H7 (cell line): ENCODE results near the gene UTP11. TPM values are rescaled to one million over a fixed set of nuclear protein-coding genes. Genes with fewer than 3 reads are reported as not detected.
A peak's percentile ranks its signal among the peaks of the same experiment; 100 is the strongest.
"Not testable (repeated sequence)": the region's sequence is repeated elsewhere in the genome, so short reads cannot be mapped to it uniquely, and the experiment has no call there.

Experiments
- DNase-seq: peaks from one replicate; pipeline ENCODE4 v3.0.0; 2012
- H3K27me3 ChIP-seq: 2 replicates; pipeline ENCODE4 v1.6.0; 2011; ENCODE audit warnings: mild to moderate bottlenecking, low read length; ENCODE audit not compliant: control insufficient read depth, insufficient read depth
- H3K36me3 ChIP-seq: replicated peaks from 2 replicates; pipeline ENCODE4 v1.5.1; 2011; ENCODE audit warnings: low read length; ENCODE audit not compliant: control insufficient read depth, insufficient read depth
- H3K4me3 ChIP-seq: 2 replicates; pipeline ENCODE4 v1.5.1; 2011; ENCODE audit warnings: low read depth, mild to moderate bottlenecking, control low read depth, low read length, moderate library complexity; ENCODE audit not compliant: insufficient read depth
- total RNA-seq: library from RNA; depleted of rRNA; stranded (reverse); fragments of >200 nt; shearing (Covaris generic); gene quantifications from 2 replicates; pipeline ENCODE4 v1.2.3, GENCODE V29; 2014

Gene UTP11
- total RNA-seq, 1 experiment from 2014 or later: 70.5 TPM

GRCh38 chr1:38029081-38029681 is 16.6 kb downstream of the UTP11 start:
- Histone ChIP-seq H3K4me3 (no peak overlapping the region), H3K36me3 (peaks cover 14% of the 10 kb centered on the region), H3K27me3 (no peaks in the 10 kb centered on the region; the same call in 1 of the 2 replicates)
- peak; percentile 93 for DNase-seq

GRCh38 chr1:38029685-38030511 is 17.4 kb downstream of the UTP11 start:
- no peak overlapping the region for H3K4me3 ChIP-seq
- no peaks in the 10 kb centered on the region; the same call in 1 of the 2 replicates for H3K27me3 ChIP-seq
- H3K36me3 ChIP-seq: peaks cover 13% of the 10 kb centered on the region
- DNase-seq: peak; percentile 80

DNA sequence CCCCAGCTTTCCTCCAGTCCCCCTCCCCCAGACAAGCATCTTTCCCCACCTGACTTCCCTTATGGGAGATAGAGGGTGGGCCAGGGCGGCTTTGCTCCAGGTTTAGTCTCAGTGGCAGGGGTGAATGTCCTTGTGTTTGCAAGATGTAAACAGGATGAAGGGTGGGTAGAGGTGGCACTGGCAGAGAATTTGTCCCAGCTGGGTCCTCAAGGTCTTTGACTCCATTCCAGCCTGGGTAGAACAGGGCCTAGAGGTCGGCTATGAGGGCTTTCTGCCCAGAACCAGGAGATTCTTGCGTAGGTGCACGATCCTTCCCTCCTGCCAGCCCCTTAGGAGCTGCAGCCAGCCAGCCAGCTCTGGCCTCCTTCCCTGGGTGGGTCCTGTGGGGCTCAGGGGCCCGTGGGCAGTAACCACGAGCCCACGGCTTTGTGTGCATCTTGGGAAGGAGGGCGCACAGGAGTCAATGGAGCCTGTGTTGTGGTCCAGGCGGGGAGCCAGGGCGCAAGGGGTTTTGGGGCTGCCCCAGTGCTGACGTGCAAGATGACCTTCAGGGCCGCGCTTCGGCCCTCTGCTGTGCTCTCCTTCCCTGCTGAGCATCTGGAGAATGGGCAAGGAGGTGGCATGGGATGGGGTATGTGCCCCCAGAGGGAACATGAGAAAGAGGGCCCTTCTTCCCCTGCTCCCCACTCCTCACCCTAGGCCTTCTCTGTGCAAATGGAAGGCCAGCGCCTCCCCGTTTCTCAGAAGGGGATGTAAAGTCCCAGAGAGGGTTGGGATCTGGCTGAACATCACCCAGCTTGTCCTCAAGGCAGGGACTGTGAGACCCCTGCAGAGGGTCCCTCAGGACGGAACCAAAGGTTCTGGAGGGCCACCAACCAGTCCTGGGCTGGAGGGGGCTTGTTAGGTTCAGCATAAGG is 18.3 kb downstream of the UTP11 start:
- Histone ChIP-seq H3K27me3 (no peaks in the 10 kb centered on the region; the same call in 1 of the 2 replicates), H3K4me3 (no peak overlapping the region), H3K36me3 (peaks cover 5% of the 10 kb centered on the region)
- DNase-seq: peak; percentile 52

DNA sequence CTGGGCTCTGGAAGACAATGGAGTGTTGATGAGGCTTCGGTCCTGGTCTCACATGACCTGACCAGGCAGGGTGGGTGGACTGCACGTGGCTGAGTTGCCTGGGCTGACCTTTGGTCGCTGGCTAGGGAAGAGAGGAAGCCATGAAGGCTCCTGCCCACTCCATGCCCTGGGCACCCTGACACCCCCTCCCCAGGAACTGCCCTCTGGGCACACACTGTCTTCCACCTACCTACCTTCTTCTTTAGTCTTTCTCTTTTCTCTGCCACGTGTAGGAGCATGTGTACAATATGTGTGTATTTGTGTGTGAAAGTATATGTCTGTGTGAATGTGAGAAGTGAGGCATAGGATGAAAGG is 19.0 kb downstream of the UTP11 start:
- Histone ChIP-seq H3K4me3 (no peak overlapping the region), H3K27me3 (no peaks in the 10 kb centered on the region; the same call in 1 of the 2 replicates), H3K36me3 (peaks cover 5% of the 10 kb centered on the region)
- DNase-seq: no peak

DNA sequence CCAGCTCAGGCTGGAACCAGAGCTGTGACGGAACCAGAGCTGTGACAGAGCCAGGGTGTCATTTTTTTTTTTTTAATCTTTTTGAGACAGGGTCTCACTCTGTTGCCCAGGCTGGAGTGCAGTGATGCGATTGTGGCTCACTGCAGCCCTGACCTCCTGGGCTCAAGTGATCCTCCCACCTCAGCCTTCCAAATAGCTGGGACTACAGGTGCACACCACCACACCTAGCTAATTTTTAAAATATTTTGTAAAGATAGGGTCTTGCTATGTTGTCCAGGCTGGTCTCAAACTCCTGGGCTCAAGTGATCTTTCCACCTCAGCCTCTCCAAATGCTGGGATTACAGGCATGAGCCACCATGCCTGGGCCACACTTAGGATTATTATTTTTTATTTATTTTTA is 20.5 kb downstream of the UTP11 start:
- not testable (repeated sequence) for DNase-seq, H3K36me3 ChIP-seq, H3K4me3 ChIP-seq, H3K27me3 ChIP-seq

- Histone ChIP-seq H3K4me3 (no peak overlapping the region), H3K36me3 (no peaks in the 10 kb centered on the region), H3K27me3 (no peaks in the 10 kb centered on the region; the same call in 1 of the 2 replicates)
- no peak for DNase-seq
These were observed 22.3 kb downstream of the UTP11 start for GRCh38 chr1:38034871-38035270.

DNA sequence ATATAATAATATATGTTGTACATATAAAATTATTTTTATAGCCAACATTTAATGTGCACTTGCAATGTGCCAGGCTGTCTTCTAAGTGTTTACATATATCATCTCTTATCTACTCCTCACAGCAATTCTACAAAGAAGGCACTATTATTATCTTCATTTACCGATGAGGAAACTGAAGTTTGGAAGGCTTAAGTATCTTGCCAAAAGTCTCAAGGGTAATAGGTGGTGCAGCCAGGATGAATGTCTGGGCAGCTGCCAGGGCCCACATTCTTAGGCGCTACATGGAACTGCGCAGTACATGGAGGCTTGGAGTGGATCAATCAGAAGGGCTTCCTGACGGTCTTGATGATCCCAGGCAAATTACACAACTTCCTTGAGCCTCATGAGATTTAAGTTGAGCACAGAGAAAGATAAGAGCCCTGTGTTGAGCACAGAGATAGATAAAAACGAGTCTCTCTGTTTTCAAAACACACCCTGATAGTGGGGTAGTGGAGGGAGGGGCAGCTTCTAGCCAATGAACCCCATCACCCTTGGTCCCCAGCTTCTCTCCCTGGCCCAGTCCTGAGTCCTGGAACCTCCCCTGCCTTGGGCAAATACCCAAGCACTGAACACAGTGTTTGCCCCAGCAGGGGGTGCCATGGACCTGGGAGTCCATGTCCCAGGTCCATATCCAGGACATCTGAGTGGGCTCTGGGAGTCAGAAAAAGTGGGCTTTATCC is 24.8 kb downstream of the UTP11 start:
- Histone ChIP-seq H3K4me3 (no peak overlapping the region), H3K36me3 (no peaks in the 10 kb centered on the region), H3K27me3 (peaks cover 4% of the 10 kb centered on the region)
- peak; percentile 44 for DNase-seq

- no peak for DNase-seq
- Histone ChIP-seq H3K36me3 (no peaks in the 10 kb centered on the region; the same call in 1 of the 2 replicates), H3K27me3 (peaks cover 17% of the 10 kb centered on the region), H3K4me3 (no peak overlapping the region)
These were observed 26.3 kb downstream of the UTP11 start for GRCh38 chr1:38038861-38039260.

DNA sequence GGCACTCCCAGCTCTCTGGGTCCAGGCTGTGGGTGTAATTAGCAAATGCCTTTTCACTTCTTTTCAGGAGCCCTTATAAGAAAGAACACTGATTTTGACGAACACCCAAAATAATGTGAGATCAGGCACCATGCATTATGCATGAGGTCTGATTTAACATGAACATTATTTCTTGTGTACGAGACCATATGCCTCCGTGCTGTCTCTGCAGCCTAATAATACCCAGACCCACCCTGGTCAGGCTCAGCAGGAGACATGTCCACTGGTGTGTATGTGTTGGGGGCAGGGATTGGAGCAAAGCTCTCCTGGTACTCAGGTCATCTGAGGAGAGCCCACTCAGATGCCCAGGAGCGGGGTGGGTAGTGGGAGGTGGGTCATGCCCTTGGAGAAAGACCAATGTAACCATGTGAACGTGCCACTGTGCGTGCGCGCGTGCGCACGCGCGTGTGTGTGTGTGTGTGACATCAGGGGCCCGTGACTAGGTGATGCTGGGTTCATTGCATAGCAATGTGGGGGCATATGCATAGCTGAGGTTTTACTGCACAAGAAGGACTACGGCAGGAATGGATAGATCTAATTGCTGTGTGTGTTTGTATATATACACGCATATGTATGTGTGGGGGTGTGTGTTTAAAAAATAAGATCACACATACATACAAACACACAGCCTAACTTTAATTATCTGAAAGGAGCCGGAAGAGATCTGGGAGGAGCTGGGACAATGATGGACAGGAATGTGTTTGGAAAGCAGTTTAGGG is 27.0 kb downstream of the UTP11 start:
- H3K4me3 ChIP-seq: no peak overlapping the region
- DNase-seq: no peak
- H3K27me3 ChIP-seq: peaks cover 23% of the 10 kb centered on the region
- H3K36me3 ChIP-seq: no peaks in the 10 kb centered on the region; the same call in 1 of the 2 replicates

- DNase-seq: peak; percentile 58
- H3K4me3 ChIP-seq: no peak overlapping the region
- no peaks in the 10 kb centered on the region; the same call in 1 of the 2 replicates for H3K36me3 ChIP-seq
- peaks cover 44% of the 10 kb centered on the region for H3K27me3 ChIP-seq
These were observed 29.7 kb downstream of the UTP11 start for GRCh38 chr1:38041936-38042834.

GRCh38 chr1:38043036-38043747 is 30.7 kb downstream of the UTP11 start:
- DNase-seq: no peak
- no peaks in the 10 kb centered on the region; the same call in 1 of the 2 replicates for H3K36me3 ChIP-seq
- H3K4me3 ChIP-seq: no peak overlapping the region
- peaks cover 54% of the 10 kb centered on the region for H3K27me3 ChIP-seq
